Esophagus muscularis mucosa (tissue), 4 donors: ENCODE results near the gene ATP13A3.

ENCODE experiments used
- EP300 ChIP-seq: sonication (generic); formaldehyde crosslinking; IDR thresholded peaks from one replicate; pipeline ENCODE4 v1.6.1; 2017; ENCODE audit warnings: antibody characterized with exemption
- POLR2A ChIP-seq: fragments of 450-650 bp; IDR thresholded peaks from one replicate; pipeline ENCODE4 v1.6.1; 2017; ENCODE audit warnings: antibody characterized with exemption, moderate library complexity, mild to moderate bottlenecking, low read depth
- POLR2AphosphoS5 ChIP-seq, 2 donors: sonication (generic); formaldehyde crosslinking; IDR thresholded peaks; one replicate each; pipeline ENCODE4 v1.6.1; 2017; ENCODE audit warnings: antibody characterized with exemption in 2 of 2
- TF ChIP-seq, protein P1 (sequence below), 3 experiments: fragments of 200-600 bp in 2 of 3; fragments of 450-650 bp in 1 of 3; sonication (generic) in 2 of 3; IDR thresholded peaks; one replicate each; pipeline ENCODE4 v1.5.1; 2017 to 2019; ENCODE audit warnings: antibody characterized with exemption in 3 of 3, mild to moderate bottlenecking in 2 of 3, moderate library complexity in 1 of 3

DNA sequence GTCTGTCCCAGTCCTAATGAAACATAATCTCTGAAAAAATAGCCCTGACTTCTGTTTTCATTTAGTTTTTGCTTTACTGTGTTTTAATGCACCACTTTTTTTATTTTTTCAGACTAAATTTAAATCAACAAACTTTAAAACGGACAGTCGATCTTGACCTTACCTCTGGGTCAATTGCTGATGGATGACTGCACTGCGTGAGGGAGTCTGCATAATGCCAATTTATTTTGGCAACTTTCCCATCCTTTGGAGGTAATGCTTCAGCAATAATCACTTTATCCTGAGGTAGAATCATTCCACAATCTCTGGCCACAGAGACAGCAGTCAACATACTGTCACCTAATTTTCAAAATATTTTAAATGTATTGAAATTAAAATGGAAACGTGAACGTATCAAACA, 55.2 kb downstream of the ATP13A3 start:
- no peak for TF ChIP-seq POLR2A
- TF ChIP-seq, protein P1, sequence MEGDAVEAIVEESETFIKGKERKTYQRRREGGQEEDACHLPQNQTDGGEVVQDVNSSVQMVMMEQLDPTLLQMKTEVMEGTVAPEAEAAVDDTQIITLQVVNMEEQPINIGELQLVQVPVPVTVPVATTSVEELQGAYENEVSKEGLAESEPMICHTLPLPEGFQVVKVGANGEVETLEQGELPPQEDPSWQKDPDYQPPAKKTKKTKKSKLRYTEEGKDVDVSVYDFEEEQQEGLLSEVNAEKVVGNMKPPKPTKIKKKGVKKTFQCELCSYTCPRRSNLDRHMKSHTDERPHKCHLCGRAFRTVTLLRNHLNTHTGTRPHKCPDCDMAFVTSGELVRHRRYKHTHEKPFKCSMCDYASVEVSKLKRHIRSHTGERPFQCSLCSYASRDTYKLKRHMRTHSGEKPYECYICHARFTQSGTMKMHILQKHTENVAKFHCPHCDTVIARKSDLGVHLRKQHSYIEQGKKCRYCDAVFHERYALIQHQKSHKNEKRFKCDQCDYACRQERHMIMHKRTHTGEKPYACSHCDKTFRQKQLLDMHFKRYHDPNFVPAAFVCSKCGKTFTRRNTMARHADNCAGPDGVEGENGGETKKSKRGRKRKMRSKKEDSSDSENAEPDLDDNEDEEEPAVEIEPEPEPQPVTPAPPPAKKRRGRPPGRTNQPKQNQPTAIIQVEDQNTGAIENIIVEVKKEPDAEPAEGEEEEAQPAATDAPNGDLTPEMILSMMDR (IDR thresholded peaks at IDR 0.05), result no peak
- TF ChIP-seq POLR2AphosphoS5 (IDR thresholded peaks at IDR 0.05), result no peak
- no peak for TF ChIP-seq EP300
